Sigmoid colon (tissue), 7 donors: ENCODE data around the gene TENT5A. TPM values are rescaled to one million over a fixed set of nuclear protein-coding genes. Genes with fewer than 3 reads are reported as not detected.

Source experiments
- DNase-seq: peaks from one replicate; pipeline ENCODE4 v3.0.0-alpha.2; 2019
- H3K27ac ChIP-seq, 4 donors: fragments of 200-600 bp; sonication (generic); one replicate each; pipeline ENCODE4 v1.5.1; 2016 to 2019; ENCODE audit warnings: mild to moderate bottlenecking in 1 of 4
- H3K27me3 ChIP-seq, 3 donors: fragments of 200-600 bp; sonication (generic); one replicate each; pipeline ENCODE4 v1.5.1; 2019; ENCODE audit warnings: mild to moderate bottlenecking in 1 of 3
- H3K36me3 ChIP-seq, 4 donors: fragments of 200-600 bp; sonication (generic); one replicate each; pipeline ENCODE4 v1.5.1; 2016 to 2019
- H3K4me1 ChIP-seq, 4 donors: fragments of 200-600 bp; sonication (generic); one replicate each; pipeline ENCODE4 v1.5.1; 2017 to 2019
- H3K4me3 ChIP-seq, 4 donors: fragments of 200-600 bp; sonication (generic); one replicate each; pipeline ENCODE4 v1.5.1; 2017 to 2019; ENCODE audit warnings: mild to moderate bottlenecking in 2 of 4, moderate library complexity in 1 of 4
- H3K9me3 ChIP-seq, 4 donors: fragments of 200-600 bp in 3 of 4; sonication (generic) in 3 of 4; one replicate each; pipeline versions ENCODE4 v1.5.1 to v1.6.1; 2013 to 2019
- CTCF ChIP-seq, 4 experiments: fragments of 450-650 bp in 3 of 4; fragments of 200-600 bp in 1 of 4; IDR thresholded peaks; one replicate each; pipeline ENCODE4 v1.5.1; 2016 to 2019; ENCODE audit warnings: antibody characterized with exemption in 4 of 4, mild to moderate bottlenecking in 3 of 4, moderate library complexity in 2 of 4
- EP300 ChIP-seq, 4 donors: sonication (generic); formaldehyde crosslinking; IDR thresholded peaks; one replicate each; pipeline ENCODE4 v1.6.1; 2017; ENCODE audit warnings: antibody characterized with exemption in 4 of 4
- POLR2A ChIP-seq, 2 donors: fragments of 450-650 bp; IDR thresholded peaks; one replicate each; pipeline ENCODE4 v1.6.1; 2016; ENCODE audit warnings: antibody characterized with exemption in 2 of 2, mild to moderate bottlenecking in 2 of 2, moderate library complexity in 2 of 2
- POLR2AphosphoS5 ChIP-seq, 4 donors: sonication (generic); formaldehyde crosslinking; IDR thresholded peaks; one replicate each; pipeline ENCODE4 v1.6.1; 2017; ENCODE audit warnings: antibody characterized with exemption in 4 of 4
- WGBS, 2 donors: extraction: QIAGEN DNeasy Blood & Tissue Kit; methylation state at CpG; one replicate each; pipeline ENCODE4 v1.1.7; 2013; 5-methylcytosine and 5-hydroxymethylcytosine counted together
- intact Hi-C: fragments of 100-400 bp; cut with DNase I; formaldehyde crosslinking; loops from one replicate; pipeline ENCODE4 v1.15.1; 2023
- polyA plus RNA-seq, 3 donors: library from polyadenylated mRNA; stranded (reverse); fragments of 200-250 nt; gene quantifications; one replicate each; pipeline ENCODE4 v1.2.3, GENCODE V29; 2013
- small RNA-seq, 3 donors: library from RNA; depleted of rRNA; stranded (forward); fragments of <200 nt; gene quantifications; one replicate each; pipeline ENCODE3, GENCODE V24; 2016
- total RNA-seq, 4 donors: library from RNA; depleted of rRNA; stranded (reverse); fragments of >200 nt; gene quantifications; one replicate each; pipeline ENCODE4 v1.1.0, GENCODE V29; 2016
- donor health status: healthy with polysubstance abuse.
- donor health status: Bipolar disorder and iron deficiency.
- donor health status: healthy.

Gene TENT5A
- total and polyA plus RNA-seq, 7 donors: 7.5 to 29.3 (median 18.3) TPM

- intact Hi-C loops: no loop called here
- Histone ChIP-seq H3K4me3 (no peak overlapping the region), H3K36me3 (no peaks in the 10 kb centered on the region), H3K27me3 (no peaks in the 10 kb centered on the region), H3K27ac (no peak overlapping the region), H3K9me3 (no peaks in the 10 kb centered on the region), H3K4me1 (peaks cover 0 to 8% (median 0%) of the 10 kb centered on the region in 4 donors)
- DNase-seq: no peak
- TF ChIP-seq POLR2AphosphoS5 (IDR thresholded peaks at IDR 0.05) (no peak), POLR2A (IDR thresholded peaks at IDR 0.05) (no peak), EP300 (IDR thresholded peaks at IDR 0.05) (no peak), CTCF (IDR thresholded peaks at IDR 0.05) (no peak)
These were observed 47.8 kb downstream of the TENT5A start for GRCh38 chr6:81704700-81705099.

GRCh38 chr6:81700414-81700813, 52.1 kb downstream of the TENT5A start:
- Histone ChIP-seq H3K27me3 (no peaks in the 10 kb centered on the region), H3K27ac (no peak overlapping the region), H3K4me1 (peaks cover 0 to 29% (median 15%) of the 10 kb centered on the region in 4 donors), H3K9me3 (no peaks in the 10 kb centered on the region), H3K36me3 (no peaks in the 10 kb centered on the region), H3K4me3 (no peak overlapping the region)
- intact Hi-C loops: no loop called here
- 96 to 99% methylated on average over 1 of the region's 1 CpG for WGBS, 2 donors
- no peak for DNase-seq
- no peak for TF ChIP-seq POLR2AphosphoS5 (IDR thresholded peaks at IDR 0.05)

- H3K27me3 ChIP-seq: no peaks in the 10 kb centered on the region
- DNase-seq: no peak
- peak overlapping the region in 2 of 4 donors; percentile 46 to 51 for H3K27ac ChIP-seq
- no peaks in the 10 kb centered on the region for H3K36me3 ChIP-seq
- intact Hi-C loops: no loop called here
- WGBS, 2 donors: 84 to 87% methylated on average over 6 of the region's 6 CpGs
- H3K4me3 ChIP-seq: no peak overlapping the region
- no peak for TF ChIP-seq EP300 (IDR thresholded peaks at IDR 0.05)
- TF ChIP-seq POLR2A (IDR thresholded peaks at IDR 0.05): no peak
- TF ChIP-seq CTCF (IDR thresholded peaks at IDR 0.05): no peak
- no peak for TF ChIP-seq POLR2AphosphoS5 (IDR thresholded peaks at IDR 0.05)
- peaks cover 0 to 32% (median 15%) of the 10 kb centered on the region in 4 donors for H3K4me1 ChIP-seq
- H3K9me3 ChIP-seq: no peaks in the 10 kb centered on the region
These were observed 54.9 kb downstream of the TENT5A start for GRCh38 chr6:81697559-81697958.

GRCh38 chr6:81696524-81696923, 56.0 kb downstream of the TENT5A start:
- DNase-seq: no peak
- no peak for TF ChIP-seq POLR2AphosphoS5 (IDR thresholded peaks at IDR 0.05)
- TF ChIP-seq CTCF (IDR thresholded peaks at IDR 0.05): no peak
- no peak for TF ChIP-seq POLR2A (IDR thresholded peaks at IDR 0.05)
- TF ChIP-seq EP300 (IDR thresholded peaks at IDR 0.05): no peak
- H3K36me3 ChIP-seq: no peaks in the 10 kb centered on the region

More at GRCh38 chr6:81696524-81696923, 56.0 kb downstream of the TENT5A start:
- H3K27ac ChIP-seq: no peak overlapping the region
- H3K27me3 ChIP-seq: no peaks in the 10 kb centered on the region
- no peak overlapping the region for H3K4me3 ChIP-seq
- peaks cover 0 to 32% (median 15%) of the 10 kb centered on the region in 4 donors for H3K4me1 ChIP-seq
- 57 to 77% methylated on average over 3 of the region's 3 CpGs for WGBS, 2 donors
- no peaks in the 10 kb centered on the region for H3K9me3 ChIP-seq
- intact Hi-C loops: no loop called here

Small RNAs within 50 kb of the gene (small RNA-seq; reads per million reads assigned to genes)
- 0 reads per million in 3 donors for gene AL078599.1
- 0 reads per million in 3 donors for gene RF00156
